Left ventricle myocardium inferior (tissue), 1 donor: Measurements from ENCODE around the gene PLCL2. TPM values are rescaled to one million over a fixed set of nuclear protein-coding genes. Genes with fewer than 3 reads are reported as not detected.
"Not testable (repeated sequence)": the region's sequence is repeated elsewhere in the genome, so short reads cannot be mapped to it uniquely, and the experiment has no call there.

ENCODE experiments used
- DNase-seq: peaks from one replicate; pipeline ENCODE4 v3.0.0-alpha.2; 2020
- H3K27ac ChIP-seq: fragments of 200-600 bp; replicated peaks from 2 replicates; pipeline ENCODE4 v1.8.0; 2021
- H3K27me3 ChIP-seq: fragments of 200-600 bp; 2 replicates; pipeline ENCODE4 v1.8.0; 2021; ENCODE audit warnings: low read depth
- H3K36me3 ChIP-seq: fragments of 200-600 bp; 2 replicates; pipeline ENCODE4 v1.8.0; 2021
- H3K4me1 ChIP-seq: fragments of 200-600 bp; 2 replicates; pipeline ENCODE4 v1.8.0; 2021
- H3K4me3 ChIP-seq: fragments of 200-600 bp; 2 replicates; pipeline ENCODE4 v1.8.0; 2021; ENCODE audit warnings: mild to moderate bottlenecking, moderate library complexity
- H3K9me3 ChIP-seq: fragments of 200-600 bp; replicated peaks from 2 replicates; pipeline ENCODE4 v1.8.0; 2021
- intact Hi-C: fragments of 100-400 bp; cut with micrococcal nuclease; formaldehyde crosslinking; loops from one replicate; pipeline ENCODE4 v1.11.0; 2022
- total RNA-seq: library from RNA; stranded (reverse); fragmentation: NEBNext Ultra II Directional; extraction: Animal tissue kit (Norgen Biotek cat#: 25700); gene quantifications from one replicate; pipeline ENCODE4 v1.2.1, GENCODE V29; 2021
- TF ChIP-seq, protein P1 (sequence below): fragments of 200-600 bp; IDR thresholded peaks from 2 replicates; pipeline ENCODE4 v1.8.0; 2021; ENCODE audit warnings: antibody characterized with exemption, mild to moderate bottlenecking, borderline replicate concordance
- donor health status: DM: no; HTN: yes; CAD: no; lungs with severe emphysema.

The PLCL2 gene
- total RNA-seq, 1 donor from 2014 or later = 48.1 TPM

DNA sequence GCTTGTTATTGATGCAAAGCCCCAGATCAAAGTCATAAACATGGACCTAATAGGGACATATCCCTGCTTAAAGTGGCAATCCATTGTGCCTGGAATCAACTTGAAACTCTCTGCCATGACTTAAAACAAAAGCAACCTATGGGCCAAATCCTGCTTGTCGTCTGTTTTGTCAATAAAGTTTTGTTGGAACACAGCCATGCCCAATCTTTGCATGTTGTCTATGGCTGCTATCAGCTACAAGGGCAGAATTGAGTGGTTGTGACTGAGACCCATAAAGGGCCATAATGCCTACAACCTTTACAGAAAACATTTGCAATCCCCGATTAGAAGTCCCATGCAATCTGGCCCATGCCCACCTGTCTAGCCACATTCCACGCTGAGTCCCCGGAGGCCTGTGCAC lies 235.4 kb downstream of the PLCL2 start:
- DNase-seq = no peak
- Histone ChIP-seq H3K27ac (no peak overlapping the region), H3K9me3 (peaks cover 8% of the 10 kb centered on the region), H3K4me1 (peaks cover 14% of the 10 kb centered on the region), H3K4me3 (no peak overlapping the region), H3K36me3 (no peaks in the 10 kb centered on the region), H3K27me3 (no peaks in the 10 kb centered on the region)
- TF ChIP-seq, protein P1, sequence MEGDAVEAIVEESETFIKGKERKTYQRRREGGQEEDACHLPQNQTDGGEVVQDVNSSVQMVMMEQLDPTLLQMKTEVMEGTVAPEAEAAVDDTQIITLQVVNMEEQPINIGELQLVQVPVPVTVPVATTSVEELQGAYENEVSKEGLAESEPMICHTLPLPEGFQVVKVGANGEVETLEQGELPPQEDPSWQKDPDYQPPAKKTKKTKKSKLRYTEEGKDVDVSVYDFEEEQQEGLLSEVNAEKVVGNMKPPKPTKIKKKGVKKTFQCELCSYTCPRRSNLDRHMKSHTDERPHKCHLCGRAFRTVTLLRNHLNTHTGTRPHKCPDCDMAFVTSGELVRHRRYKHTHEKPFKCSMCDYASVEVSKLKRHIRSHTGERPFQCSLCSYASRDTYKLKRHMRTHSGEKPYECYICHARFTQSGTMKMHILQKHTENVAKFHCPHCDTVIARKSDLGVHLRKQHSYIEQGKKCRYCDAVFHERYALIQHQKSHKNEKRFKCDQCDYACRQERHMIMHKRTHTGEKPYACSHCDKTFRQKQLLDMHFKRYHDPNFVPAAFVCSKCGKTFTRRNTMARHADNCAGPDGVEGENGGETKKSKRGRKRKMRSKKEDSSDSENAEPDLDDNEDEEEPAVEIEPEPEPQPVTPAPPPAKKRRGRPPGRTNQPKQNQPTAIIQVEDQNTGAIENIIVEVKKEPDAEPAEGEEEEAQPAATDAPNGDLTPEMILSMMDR = no peak
- intact Hi-C loops = no loop called here

DNA sequence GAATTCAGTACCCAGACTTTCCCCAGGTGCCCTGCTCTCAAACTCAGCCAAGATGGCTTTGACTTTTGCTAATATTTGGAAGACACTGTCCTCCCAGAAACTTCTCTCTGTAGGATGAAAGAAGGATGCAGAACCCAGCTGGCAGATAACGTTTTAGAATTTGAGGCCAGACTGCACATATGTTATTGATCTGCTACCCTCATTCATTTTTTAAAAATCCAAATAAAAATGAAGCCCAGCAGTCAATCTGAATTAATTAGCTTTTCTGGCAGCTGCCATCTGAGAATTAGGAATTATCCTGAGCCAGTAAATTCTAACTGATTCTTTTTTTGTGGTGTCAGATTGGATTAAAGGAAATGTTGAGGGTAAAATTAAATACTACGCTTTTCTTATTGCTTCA lies 236.6 kb downstream of the PLCL2 start:
- Histone ChIP-seq H3K27me3 (no peaks in the 10 kb centered on the region), H3K36me3 (no peaks in the 10 kb centered on the region), H3K4me3 (no peak overlapping the region), H3K4me1 (peaks cover 7% of the 10 kb centered on the region), H3K9me3 (peaks cover 8% of the 10 kb centered on the region), H3K27ac (no peak overlapping the region)
- intact Hi-C loops = no loop called here
- DNase-seq = no peak
- TF ChIP-seq, protein P1 = no peak

DNA sequence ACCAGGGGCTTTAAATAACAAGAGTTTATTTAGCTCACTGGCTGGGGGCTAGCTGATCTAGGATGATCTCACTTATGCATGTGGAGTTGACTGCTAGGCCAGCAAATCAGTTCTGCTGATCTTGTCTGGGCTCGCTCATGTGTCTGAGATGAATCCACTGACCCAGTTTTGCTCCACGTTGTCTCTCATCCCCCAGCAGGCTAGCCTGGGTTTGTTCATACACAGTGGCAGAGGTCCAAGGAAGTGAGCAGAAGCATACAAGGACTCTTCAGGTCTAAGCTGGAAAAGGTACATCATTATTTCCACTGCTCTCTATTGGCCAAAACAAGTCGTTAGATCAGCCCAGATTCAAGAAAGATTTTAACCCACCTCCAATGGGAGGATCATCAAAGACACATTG lies 238.0 kb downstream of the PLCL2 start:
- Histone ChIP-seq H3K36me3 (no peaks in the 10 kb centered on the region), H3K4me1 (no peaks in the 10 kb centered on the region), H3K27ac (no peak overlapping the region), H3K27me3 (no peaks in the 10 kb centered on the region), H3K9me3 (peaks cover 8% of the 10 kb centered on the region), H3K4me3 (no peak overlapping the region)
- no peak for DNase-seq
- intact Hi-C loops = no loop called here
- TF ChIP-seq, protein P1 = no peak

DNA sequence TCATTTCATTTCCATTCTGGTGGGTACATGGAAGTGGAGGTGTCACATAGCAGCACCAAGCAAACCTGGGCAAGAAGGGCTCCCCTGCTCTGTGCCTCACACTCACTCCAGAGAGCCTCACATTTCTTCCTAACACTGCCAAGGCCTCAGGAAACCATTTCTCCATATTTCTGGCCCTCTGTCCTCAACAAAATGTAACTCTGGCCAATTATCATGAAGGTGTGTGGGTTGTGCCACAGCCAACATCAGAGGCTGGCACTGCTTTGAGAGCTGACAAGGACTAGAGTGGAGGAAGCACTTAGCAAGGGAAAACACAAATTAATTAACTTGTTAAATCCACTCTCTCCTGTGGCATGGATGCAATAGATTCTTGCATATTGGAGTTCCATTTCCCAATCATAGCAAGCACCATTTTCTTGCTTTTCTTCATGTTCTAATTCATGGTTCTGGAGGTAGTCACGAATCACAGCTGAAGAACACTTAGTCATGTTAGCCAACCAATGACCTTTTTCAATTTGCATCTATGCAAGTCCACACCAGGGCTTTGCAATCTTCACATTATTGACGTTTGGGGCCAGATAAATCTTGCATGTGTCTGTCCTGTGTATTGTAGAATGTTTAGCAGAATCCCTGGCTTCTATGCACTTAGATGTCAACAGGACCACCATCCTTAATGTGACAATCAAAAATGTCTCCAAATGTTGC lies 241.1 kb downstream of the PLCL2 start:
- Histone ChIP-seq H3K27me3 (no peaks in the 10 kb centered on the region), H3K36me3 (no peaks in the 10 kb centered on the region), H3K9me3 (peaks cover 8% of the 10 kb centered on the region), H3K27ac (no peak overlapping the region), H3K4me3 (no peak overlapping the region), H3K4me1 (no peaks in the 10 kb centered on the region)
- intact Hi-C loops = no loop called here
- TF ChIP-seq, protein P1 = no peak
- DNase-seq = no peak

DNA sequence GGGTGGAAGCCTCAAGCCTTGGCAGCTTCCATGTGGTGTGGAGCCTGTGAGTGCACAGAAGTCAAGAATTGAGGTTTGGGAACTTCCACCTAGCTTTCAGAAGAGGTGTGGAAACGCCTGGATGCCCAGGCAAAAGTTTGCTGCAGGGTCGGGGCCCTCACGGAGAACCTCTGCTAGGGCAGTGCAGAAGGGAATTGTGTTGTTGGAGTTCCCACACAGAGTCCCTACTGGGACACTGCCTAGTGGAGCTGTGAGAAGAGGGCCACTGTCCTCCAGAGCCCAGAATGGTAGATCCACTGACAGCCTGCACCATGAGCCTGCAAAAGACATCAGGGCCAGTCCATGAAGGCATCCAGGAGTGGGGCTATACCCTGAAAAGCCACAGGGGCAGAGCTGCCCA lies 243.9 kb downstream of the PLCL2 start:
- H3K36me3 ChIP-seq, H3K27me3 ChIP-seq, H3K4me1 ChIP-seq, H3K27ac ChIP-seq, H3K9me3 ChIP-seq, H3K4me3 ChIP-seq, DNase-seq, intact Hi-C loops: not testable (repeated sequence)

DNA sequence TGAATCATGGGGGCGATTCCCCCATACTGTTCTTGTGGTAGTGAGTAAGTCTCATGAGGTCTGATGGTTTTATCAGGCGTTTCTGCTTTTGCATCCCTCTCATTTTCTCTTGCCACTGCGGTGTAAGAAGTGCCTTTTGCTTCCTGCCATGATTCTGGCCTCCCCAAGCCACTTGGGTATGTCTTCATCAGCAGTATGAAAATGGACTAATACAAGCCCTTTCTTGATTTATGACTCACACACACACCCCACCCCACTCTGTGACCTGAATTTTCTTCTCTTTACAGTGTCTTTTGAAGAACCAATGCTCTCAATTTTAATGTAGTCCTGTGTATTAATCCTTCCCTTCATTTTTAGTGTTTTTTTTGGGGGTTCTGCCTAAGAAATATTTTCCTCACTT lies 244.8 kb downstream of the PLCL2 start:
- intact Hi-C loops = no loop called here
- TF ChIP-seq, protein P1 = no peak

More for the DNA sequence above, 244.8 kb downstream of the PLCL2 start:
- H3K27me3 ChIP-seq = no peaks in the 10 kb centered on the region
- no peaks in the 10 kb centered on the region for H3K9me3 ChIP-seq
- DNase-seq = no peak
- H3K4me3 ChIP-seq = no peak overlapping the region
- no peak overlapping the region for H3K27ac ChIP-seq
- H3K4me1 ChIP-seq = no peaks in the 10 kb centered on the region
- no peaks in the 10 kb centered on the region for H3K36me3 ChIP-seq
